Myocyte (in vitro differentiated cells): ENCODE data around the gene METTL24. TPM values are rescaled to one million over a fixed set of nuclear protein-coding genes. Genes with fewer than 3 reads are reported as not detected.
A peak's percentile ranks its signal among the peaks of the same experiment; 100 is the strongest.

Experiments used
- DNase-seq: peaks from one replicate; pipeline ENCODE4 v3.0.0-alpha.2; 2012; ENCODE audit warnings: low read depth
- polyA plus RNA-seq: library from polyadenylated mRNA; unstranded; fragments of >200 nt; gene quantifications from one replicate; pipeline ENCODE4 v1.2.1, GENCODE V29; 2012; ENCODE audit warnings: missing spikeins
- total RNA-seq: library from RNA; depleted of rRNA; stranded (reverse); fragments of >200 nt; gene quantifications from 2 replicates; pipeline ENCODE4 v1.2.3, GENCODE V29; 2014

METTL24 gene
- not detected in 2 replicates for total RNA-seq
- not detected for polyA plus RNA-seq

- no peak for DNase-seq
These were observed at the start of gene METTL24 for GRCh38 chr6:110357664-110358552. Gene METTL24, minus strand, starts transcription at chr6:110358349. Its CDS starts 77 bp downstream, at chr6:110358272.

- DNase-seq: no peak
These were observed 46.5 kb upstream of the METTL24 start for GRCh38 chr6:110404607-110405006.

- no peak for DNase-seq
These were observed 43.5 kb upstream of the METTL24 start for GRCh38 chr6:110401585-110402176.

GRCh38 chr6:110400208-110400607, 42.1 kb upstream of the METTL24 start:
- no peak for DNase-seq

- DNase-seq: no peak
These were observed 41.3 kb upstream of the METTL24 start for GRCh38 chr6:110399219-110400071.

GRCh38 chr6:110398778-110399177, 40.6 kb upstream of the METTL24 start:
- peak; percentile 29 for DNase-seq

- no peak for DNase-seq
These were observed 37.1 kb upstream of the METTL24 start for GRCh38 chr6:110395221-110395620.

- DNase-seq: no peak
These were observed 36.3 kb upstream of the METTL24 start for GRCh38 chr6:110394409-110394808.

GRCh38 chr6:110392727-110393126, 34.6 kb upstream of the METTL24 start:
- DNase-seq: no peak

GRCh38 chr6:110390404-110390803, 32.3 kb upstream of the METTL24 start:
- DNase-seq: peak; percentile 2

- DNase-seq: peak; percentile 21
These were observed 31.7 kb upstream of the METTL24 start for GRCh38 chr6:110389689-110390382.

GRCh38 chr6:110387986-110388385, 29.8 kb upstream of the METTL24 start:
- no peak for DNase-seq

GRCh38 chr6:110385458-110385863, 27.3 kb upstream of the METTL24 start:
- DNase-seq: no peak

GRCh38 chr6:110378552-110378951, 20.4 kb upstream of the METTL24 start:
- no peak for DNase-seq

- DNase-seq: no peak
These were observed 10.9 kb upstream of the METTL24 start for GRCh38 chr6:110369066-110369465.

GRCh38 chr6:110368284-110368683, 10.1 kb upstream of the METTL24 start:
- no peak for DNase-seq

- no peak for DNase-seq
These were observed 9.7 kb upstream of the METTL24 start for GRCh38 chr6:110367825-110368224.

- DNase-seq: no peak
These were observed 8.8 kb upstream of the METTL24 start for GRCh38 chr6:110366975-110367374.

- DNase-seq: no peak
These were observed 8.1 kb upstream of the METTL24 start for GRCh38 chr6:110366256-110366655.

GRCh38 chr6:110364364-110365105, 6.4 kb upstream of the METTL24 start:
- DNase-seq: no peak
